Tibial artery (tissue), 4 donors: ENCODE results near the gene PTPRU.

ENCODE experiments used
- DNase-seq, 2 donors: peaks; one replicate each; pipeline ENCODE4 v3.0.0-alpha.2; 2019
- H3K27ac ChIP-seq, 2 donors: fragments of 200-600 bp; sonication (generic) in 1 of 2; 1 replicate in 1 of 2; 2 replicates in 1 of 2; pipeline ENCODE4 v1.5.1; 2018 to 2019; ENCODE audit warnings: mild to moderate bottlenecking in 1 of 2
- H3K27me3 ChIP-seq, 2 donors: fragments of 200-600 bp; sonication (generic) in 1 of 2; one replicate each; pipeline versions ENCODE4 v1.5.1 to v1.6.0; 2016 to 2019
- H3K36me3 ChIP-seq, 3 donors: fragments of 200-600 bp; sonication (generic) in 2 of 3; one replicate each; pipeline ENCODE4 v1.5.1; 2016 to 2019; ENCODE audit warnings: mild to moderate bottlenecking in 2 of 3
- H3K4me1 ChIP-seq, 4 donors: fragments of 200-600 bp; sonication (generic) in 2 of 4; 1 replicate in 3 of 4; 2 replicates in 1 of 4; pipeline ENCODE4 v1.5.1; 2016 to 2019
- H3K4me3 ChIP-seq, 2 donors: fragments of 200-600 bp; sonication (generic) in 1 of 2; 1 replicate in 1 of 2; 2 replicates in 1 of 2; pipeline ENCODE4 v1.5.1; 2018 to 2019; ENCODE audit warnings: mild to moderate bottlenecking in 2 of 2
- H3K9me3 ChIP-seq, 3 donors: fragments of 200-600 bp; sonication (generic) in 1 of 3; one replicate each; pipeline ENCODE4 v1.5.1; 2016 to 2019
- CTCF ChIP-seq, 2 experiments: fragments of 200-600 bp in 1 of 2; fragments of 450-650 bp in 1 of 2; IDR thresholded peaks; one replicate each; pipeline ENCODE4 v1.5.1; 2017 to 2019; ENCODE audit warnings: antibody characterized with exemption in 2 of 2, mild to moderate bottlenecking in 1 of 2, moderate library complexity in 1 of 2
- intact Hi-C: fragments of 100-400 bp; cut with DNase I; formaldehyde crosslinking; loops from one replicate; pipeline ENCODE4 v1.15.0; 2023; ENCODE audit warnings: low total_unique reads

The PTPRU gene

GRCh38 chr1:29282924-29283803 lies 46.8 kb downstream of the PTPRU start:
- DNase-seq: no peak
- intact Hi-C loops: no loop called here
- TF ChIP-seq CTCF (IDR thresholded peaks at IDR 0.05): no peak
- H3K9me3 ChIP-seq: no peaks in the 10 kb centered on the region
- H3K4me3 ChIP-seq: no peak overlapping the region
- H3K27ac ChIP-seq: no peak overlapping the region
- no peaks in the 10 kb centered on the region for H3K27me3 ChIP-seq
- H3K36me3 ChIP-seq: peaks cover 0 to 93% (median 27%) of the 10 kb centered on the region in 3 donors
- no peaks in the 10 kb centered on the region for H3K4me1 ChIP-seq

- Histone ChIP-seq H3K27ac (no peak overlapping the region), H3K36me3 (peaks cover 0 to 93% (median 21%) of the 10 kb centered on the region in 3 donors), H3K4me1 (no peaks in the 10 kb centered on the region), H3K9me3 (no peaks in the 10 kb centered on the region), H3K27me3 (no peaks in the 10 kb centered on the region), H3K4me3 (no peak overlapping the region)
- TF ChIP-seq CTCF (IDR thresholded peaks at IDR 0.05): no peak
- no peak for DNase-seq
- intact Hi-C loops: no loop called here
Observed at GRCh38 chr1:29283804-29284195, 47.5 kb downstream of the PTPRU start.

GRCh38 chr1:29284286-29284960 lies 48.1 kb downstream of the PTPRU start:
- TF ChIP-seq CTCF (IDR thresholded peaks at IDR 0.05): no peak
- intact Hi-C loops: no loop called here
- DNase-seq: no peak

GRCh38 chr1:29284961-29285560 lies 48.7 kb downstream of the PTPRU start:
- no peak overlapping the region for H3K4me3 ChIP-seq
- intact Hi-C loops: no loop called here
- H3K36me3 ChIP-seq: peaks cover 0 to 93% (median 8%) of the 10 kb centered on the region in 3 donors
- H3K27me3 ChIP-seq: no peaks in the 10 kb centered on the region
- no peak overlapping the region for H3K27ac ChIP-seq
- no peak for TF ChIP-seq CTCF (IDR thresholded peaks at IDR 0.05)
- H3K4me1 ChIP-seq: no peaks in the 10 kb centered on the region
- no peaks in the 10 kb centered on the region for H3K9me3 ChIP-seq
- DNase-seq: no peak

More at GRCh38 chr1:29284286-29284960, 48.1 kb downstream of the PTPRU start:
- Histone ChIP-seq H3K9me3 (no peaks in the 10 kb centered on the region), H3K27ac (no peak overlapping the region), H3K27me3 (no peaks in the 10 kb centered on the region), H3K4me1 (no peaks in the 10 kb centered on the region), H3K36me3 (peaks cover 0 to 93% (median 15%) of the 10 kb centered on the region in 3 donors), H3K4me3 (no peak overlapping the region)

- intact Hi-C loops: no loop called here
- Histone ChIP-seq H3K4me3 (no peak overlapping the region), H3K27me3 (no peaks in the 10 kb centered on the region), H3K36me3 (peaks cover 0 to 94% (median 6%) of the 10 kb centered on the region in 3 donors), H3K27ac (no peak overlapping the region), H3K4me1 (no peaks in the 10 kb centered on the region), H3K9me3 (no peaks in the 10 kb centered on the region)
- DNase-seq: no peak
- TF ChIP-seq CTCF (IDR thresholded peaks at IDR 0.05): no peak
Observed at GRCh38 chr1:29285771-29286170, 49.4 kb downstream of the PTPRU start.
